ENCODE measurements around the gene UNC13D.

Gene UNC13D

GRCh38 chr17:75813081-75814020, 30.9 kb downstream of the UNC13D start:
- no peak for TF ChIP-seq TAF1 (IDR thresholded peaks at IDR 0.05; ENCODE audit: borderline replicate concordance, insufficient read depth, low read length)
- no peak for TF ChIP-seq FOXP2 (optimal IDR thresholded peaks at IDR 0.05; ENCODE audit: borderline replicate concordance, extremely low read depth, extremely low read length, insufficient read depth)
- no peak for TF ChIP-seq REST (IDR thresholded peaks at IDR 0.05; ENCODE audit: insufficient read depth in 1 of 2, low read depth in 2 of 2, low read length in 2 of 2)
- no peak for TF ChIP-seq POLR2AphosphoS5 (IDR thresholded peaks at IDR 0.05; ENCODE audit: low read depth, low read length)
- TF ChIP-seq SIN3A (IDR thresholded peaks at IDR 0.05; ENCODE audit: borderline replicate concordance, insufficient read depth, low read length) = no peak

- TF ChIP-seq SIN3A (IDR thresholded peaks at IDR 0.05; ENCODE audit: borderline replicate concordance, insufficient read depth, low read length) (no peak), REST (IDR thresholded peaks at IDR 0.05; ENCODE audit: insufficient read depth in 1 of 2, low read depth in 2 of 2, low read length in 2 of 2) (no peak), TAF1 (IDR thresholded peaks at IDR 0.05; ENCODE audit: borderline replicate concordance, insufficient read depth, low read length) (no peak), FOXP2 (optimal IDR thresholded peaks at IDR 0.05; ENCODE audit: borderline replicate concordance, extremely low read depth, extremely low read length, insufficient read depth) (no peak)
Measured at GRCh38 chr17:75812096-75813013, 31.8 kb downstream of the UNC13D start.

GRCh38 chr17:75811174-75811573, 33.0 kb downstream of the UNC13D start:
- TF ChIP-seq REST (IDR thresholded peaks at IDR 0.05; ENCODE audit: insufficient read depth in 1 of 2, low read depth in 2 of 2, low read length in 2 of 2) = no peak
- TF ChIP-seq TAF1 (IDR thresholded peaks at IDR 0.05; ENCODE audit: borderline replicate concordance, insufficient read depth, low read length) = no peak
- TF ChIP-seq POLR2AphosphoS5 (IDR thresholded peaks at IDR 0.05; ENCODE audit: low read depth, low read length) = no peak
- no peak for TF ChIP-seq FOXP2 (optimal IDR thresholded peaks at IDR 0.05; ENCODE audit: borderline replicate concordance, extremely low read depth, extremely low read length, insufficient read depth)
- TF ChIP-seq SIN3A (IDR thresholded peaks at IDR 0.05; ENCODE audit: borderline replicate concordance, insufficient read depth, low read length) = no peak

GRCh38 chr17:75810216-75810615, 34.0 kb downstream of the UNC13D start:
- TF ChIP-seq REST (IDR thresholded peaks at IDR 0.05; ENCODE audit: insufficient read depth in 1 of 2, low read depth in 2 of 2, low read length in 2 of 2) (no peak), FOXP2 (optimal IDR thresholded peaks at IDR 0.05; ENCODE audit: borderline replicate concordance, extremely low read depth, extremely low read length, insufficient read depth) (no peak), TAF1 (IDR thresholded peaks at IDR 0.05; ENCODE audit: borderline replicate concordance, insufficient read depth, low read length) (no peak), SIN3A (IDR thresholded peaks at IDR 0.05; ENCODE audit: borderline replicate concordance, insufficient read depth, low read length) (no peak), POLR2AphosphoS5 (IDR thresholded peaks at IDR 0.05; ENCODE audit: low read depth, low read length) (no peak)

Measured in PFSK-1 (cell line).